HCT116 (cell line): ENCODE results near the gene CDC42EP3.

Experiments used
- CEBPB ChIP-seq: IDR thresholded peaks from 2 replicates; pipeline ENCODE4 v1.6.1; 2012; ENCODE audit warnings: low read depth
- CTCF ChIP-seq, 3 experiments: fragments of 200-600 bp in 1 of 3; sonication (generic) in 1 of 3; IDR thresholded peaks in 2 of 3; conservative IDR thresholded peaks in 1 of 3; 2 replicates each; pipeline ENCODE4 v1.5.1; 2012 to 2017; ENCODE audit warnings: low read depth in 2 of 3, low read length in 2 of 3, antibody characterized with exemption in 1 of 3, borderline replicate concordance in 1 of 3, control low read depth in 1 of 3, mild to moderate bottlenecking in 1 of 3, mixed read lengths in 1 of 3, mixed run types in 1 of 3, moderate library complexity in 1 of 3; ENCODE audit not compliant: insufficient read depth in 1 of 3
- POLR2A ChIP-seq: IDR thresholded peaks from 2 replicates; pipeline ENCODE4 v1.7.0; 2011; ENCODE audit warnings: borderline replicate concordance; ENCODE audit not compliant: insufficient read depth, insufficient read length; ENCODE audit errors: extremely low read depth
- POLR2AphosphoS5 ChIP-seq: IDR thresholded peaks from 2 replicates; pipeline ENCODE4 v1.6.1; 2011; ENCODE audit warnings: mild to moderate bottlenecking, low read depth, low read length, moderate library complexity
- RAD21 ChIP-seq: IDR thresholded peaks from 2 replicates; pipeline ENCODE4 v1.6.1; 2012; ENCODE audit warnings: low read depth, mild to moderate bottlenecking
- SIN3A ChIP-seq: IDR thresholded peaks from 2 replicates; pipeline ENCODE4 v1.6.1; 2012; ENCODE audit warnings: low read depth
- YY1 ChIP-seq: IDR thresholded peaks from 2 replicates; pipeline ENCODE4 v1.6.1; 2011; ENCODE audit warnings: low read length, low read depth, moderate library complexity, mild to moderate bottlenecking; ENCODE audit not compliant: insufficient replicate concordance; ENCODE audit errors: extremely low read depth

DNA sequence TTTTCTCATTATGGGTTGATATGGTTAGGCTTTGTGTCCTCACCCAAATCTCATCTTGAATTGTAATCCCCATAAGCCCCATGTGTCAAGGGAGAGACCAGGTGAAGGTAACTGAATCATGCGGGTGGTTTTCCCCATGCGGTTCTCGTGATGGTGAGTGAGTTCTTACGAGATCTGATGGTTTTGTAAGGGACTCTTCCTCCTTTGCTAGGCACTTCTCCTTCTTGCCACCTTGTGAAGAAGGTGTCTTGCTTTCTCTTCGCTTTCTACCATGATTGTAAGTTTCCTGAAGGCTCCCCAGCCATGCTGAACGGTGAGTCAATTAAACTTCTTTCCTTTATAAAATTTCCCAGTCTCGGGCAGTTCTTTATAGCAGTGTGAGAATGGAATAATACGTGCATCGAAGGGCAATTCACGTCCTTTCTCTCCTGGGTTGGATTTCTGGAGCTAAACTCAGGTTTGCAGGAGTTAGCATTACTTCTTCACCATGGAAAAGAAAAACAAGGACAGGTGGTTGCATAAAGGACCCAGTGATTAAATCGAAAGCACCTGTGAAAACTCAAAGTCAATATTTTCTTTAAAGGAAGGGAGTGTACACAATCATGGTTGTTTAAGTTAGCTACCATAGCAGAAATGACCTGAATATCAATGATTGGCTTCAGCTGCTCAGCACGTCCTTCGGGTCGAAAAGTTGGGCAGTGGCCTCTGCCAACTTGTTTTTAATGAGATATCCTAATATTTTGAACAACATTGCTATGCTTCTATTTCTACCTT, 54.1 kb downstream of the CDC42EP3 start:
- TF ChIP-seq YY1 = no peak
- TF ChIP-seq POLR2AphosphoS5 = no peak
- no peak for TF ChIP-seq CTCF (IDR thresholded peaks at IDR 0.05 in 2 of 3, conservative IDR thresholded peaks at IDR 0.05 in 1 of 3; ENCODE audit: borderline replicate concordance in 1 of 3, insufficient read depth in 1 of 3, low read depth in 2 of 3, low read length in 2 of 3)
- TF ChIP-seq POLR2A = no peak
- TF ChIP-seq RAD21 = no peak
- no peak for TF ChIP-seq CEBPB
- TF ChIP-seq SIN3A = no peak
